ENCODE results near the gene SDHAF1. TPM values are rescaled to one million over a fixed set of nuclear protein-coding genes. Genes with fewer than 3 reads are reported as not detected.

The SDHAF1 gene
- total RNA-seq, 3 donors from 2014 or later = 18.1 to 22.0 (median 19.1) TPM

GRCh38 chr19:36008336-36008978, 13.5 kb downstream of the SDHAF1 start, which contains the start of gene SYNE4:
Gene SYNE4, minus strand, starts transcription at chr19:36008813. Its CDS starts 132 bp downstream, at chr19:36008681.
- ATAC-seq = peak; percentile 93
- intact Hi-C loops (cut with DNase I, micrococcal nuclease) = no loop called here

GRCh38 chr19:36009220-36009619, 14.2 kb downstream of the SDHAF1 start:
- DNase-seq (peak; percentile 71 to 81 (median 78)), ATAC-seq (peak; percentile 75)
- Histone ChIP-seq H3K4me3 (peak overlapping the region; percentile 11), H3K9me3 (no peaks in the 10 kb centered on the region), H3K36me3 (ENCODE audit: low read depth) (no peaks in the 10 kb centered on the region), H3K4me1 (ENCODE audit: low read depth) (peaks cover 15% of the 10 kb centered on the region)
- no peak for TF ChIP-seq CTCF (IDR thresholded peaks at IDR 0.05)
- intact Hi-C loops (cut with DNase I, micrococcal nuclease) = no loop called here

More at GRCh38 chr19:36008336-36008978, 13.5 kb downstream of the SDHAF1 start, which contains the start of gene SYNE4:
- no peaks in the 10 kb centered on the region for H3K9me3 ChIP-seq
- H3K36me3 ChIP-seq (ENCODE audit: low read depth) = no peaks in the 10 kb centered on the region
- peak within 1 kb of the TSS; percentile 11 for H3K4me3 ChIP-seq
- no peak for TF ChIP-seq CTCF (IDR thresholded peaks at IDR 0.05)
- H3K4me1 ChIP-seq (ENCODE audit: low read depth) = peaks cover 15% of the 10 kb centered on the region
- DNase-seq = peak; percentile 73 to 83 (median 81)

- Histone ChIP-seq H3K4me3 (no peak overlapping the region), H3K4me1 (ENCODE audit: low read depth) (peaks cover 18% of the 10 kb centered on the region), H3K36me3 (ENCODE audit: low read depth) (no peaks in the 10 kb centered on the region), H3K9me3 (no peaks in the 10 kb centered on the region)
- DNase-seq (no peak), ATAC-seq (no peak)
- no peak for TF ChIP-seq CTCF (IDR thresholded peaks at IDR 0.05)
- intact Hi-C loops (cut with DNase I, micrococcal nuclease) = no loop called here
These were observed 14.8 kb downstream of the SDHAF1 start for GRCh38 chr19:36009633-36010379.

GRCh38 chr19:36010402-36010801, 15.4 kb downstream of the SDHAF1 start:
- no peak for ATAC-seq
- H3K36me3 ChIP-seq (ENCODE audit: low read depth) = no peaks in the 10 kb centered on the region

More at GRCh38 chr19:36010402-36010801, 15.4 kb downstream of the SDHAF1 start:
- intact Hi-C loops (cut with DNase I, micrococcal nuclease) = no loop called here
- TF ChIP-seq CTCF (IDR thresholded peaks at IDR 0.05) = no peak
- Histone ChIP-seq H3K4me1 (ENCODE audit: low read depth) (peaks cover 19% of the 10 kb centered on the region), H3K9me3 (no peaks in the 10 kb centered on the region), H3K4me3 (no peak overlapping the region)
- DNase-seq = no peak

Measured in mucosa of descending colon (tissue), 3 donors.